ENCODE results near the gene TMEM135. TPM values are rescaled to one million over a fixed set of nuclear protein-coding genes. Genes with fewer than 3 reads are reported as not detected.
A peak's percentile ranks its signal among the peaks of the same experiment; 100 is the strongest.

Gene TMEM135
- total and polyA plus RNA-seq, 2 experiments from 2014 or later: 11.0 to 11.9 TPM

- DNase-seq: no peak
- Histone ChIP-seq H3F3A (ENCODE audit: insufficient read depth) (no peaks in the 10 kb centered on the region), H3K9me3 (ENCODE audit: low read depth) (no peaks in the 10 kb centered on the region), H3K36me3 (ENCODE audit: low read depth) (no peaks in the 10 kb centered on the region), H3K4me3 (no peak overlapping the region), H3K27me3 (replicated peaks; ENCODE audit: insufficient read depth) (no peaks in the 10 kb centered on the region), H2AFZ (no peak overlapping the region), H4K20me1 (ENCODE audit: insufficient read depth) (no peaks in the 10 kb centered on the region), H3K4me1 (ENCODE audit: insufficient read depth) (no peaks in the 10 kb centered on the region), H3K79me2 (ENCODE audit: insufficient read depth) (peaks cover 46% of the 10 kb centered on the region), H3K9me2 (ENCODE audit: insufficient read depth) (no peaks in the 10 kb centered on the region), H3K4me2 (ENCODE audit: unreplicated experiment) (no peak overlapping the region), H3K9ac (no peak overlapping the region), H3K27ac (no peak overlapping the region)
- in situ Hi-C loops (cut with MboI): no loop called here
- WGBS, 2 experiments (ENCODE audit: low coverage in 1 of 2, low lambda C conversion rate in 2 of 2, missing lambda C conversion rate in 2 of 2): 96 to 100% methylated on average over 2 of the region's 2 CpGs
- TF ChIP-seq EZH2 (IDR thresholded peaks at IDR 0.05; ENCODE audit: insufficient read depth, poor library complexity, severe bottlenecking) (no peak), EZH2phosphoT487 (IDR thresholded peaks at IDR 0.05; ENCODE audit: insufficient read depth, low read depth) (no peak)
Observed at GRCh38 chr11:87046824-87047223, 9.1 kb downstream of the TMEM135 start.

- no peak overlapping the region for H3K27ac ChIP-seq
- no peak overlapping the region for H3K4me3 ChIP-seq
- H3K9me3 ChIP-seq (ENCODE audit: low read depth): no peaks in the 10 kb centered on the region
- no peak overlapping the region for H3K9ac ChIP-seq
- no peaks in the 10 kb centered on the region for H3K4me1 ChIP-seq (ENCODE audit: insufficient read depth)
- TF ChIP-seq EZH2phosphoT487 (IDR thresholded peaks at IDR 0.05; ENCODE audit: insufficient read depth, low read depth): no peak
- TF ChIP-seq EZH2 (IDR thresholded peaks at IDR 0.05; ENCODE audit: insufficient read depth, poor library complexity, severe bottlenecking): no peak
- WGBS, 2 experiments (ENCODE audit: low coverage in 1 of 2, low lambda C conversion rate in 2 of 2, missing lambda C conversion rate in 2 of 2): 80 to 85% methylated on average over 3 of the region's 3 CpGs
- in situ Hi-C loops (cut with MboI): no loop called here
- no peak for DNase-seq
- H3K4me2 ChIP-seq (ENCODE audit: unreplicated experiment): no peak overlapping the region
- no peak overlapping the region for H2AFZ ChIP-seq
- H3K79me2 ChIP-seq (ENCODE audit: insufficient read depth): no peaks in the 10 kb centered on the region; the same call in 1 of the 2 replicates
- no peaks in the 10 kb centered on the region for H4K20me1 ChIP-seq (ENCODE audit: insufficient read depth)
- no peaks in the 10 kb centered on the region for H3K36me3 ChIP-seq (ENCODE audit: low read depth)
- no peaks in the 10 kb centered on the region for H3K27me3 ChIP-seq (replicated peaks; ENCODE audit: insufficient read depth)
- H3K9me2 ChIP-seq (ENCODE audit: insufficient read depth): no peaks in the 10 kb centered on the region
- H3F3A ChIP-seq (ENCODE audit: insufficient read depth): no peaks in the 10 kb centered on the region
Observed at GRCh38 chr11:87056091-87056490, 18.4 kb downstream of the TMEM135 start.

- Histone ChIP-seq H3K9me2 (ENCODE audit: insufficient read depth) (no peaks in the 10 kb centered on the region), H4K20me1 (ENCODE audit: insufficient read depth) (no peaks in the 10 kb centered on the region), H3K4me3 (no peak overlapping the region), H3K4me2 (ENCODE audit: unreplicated experiment) (no peak overlapping the region), H3K36me3 (ENCODE audit: low read depth) (no peaks in the 10 kb centered on the region), H3F3A (ENCODE audit: insufficient read depth) (no peaks in the 10 kb centered on the region), H3K4me1 (ENCODE audit: insufficient read depth) (no peaks in the 10 kb centered on the region), H3K9ac (no peak overlapping the region), H2AFZ (no peak overlapping the region), H3K27ac (no peak overlapping the region), H3K9me3 (ENCODE audit: low read depth) (no peaks in the 10 kb centered on the region), H3K79me2 (ENCODE audit: insufficient read depth) (peaks cover 4% of the 10 kb centered on the region; the same call in 1 of the 2 replicates), H3K27me3 (replicated peaks; ENCODE audit: insufficient read depth) (no peaks in the 10 kb centered on the region)
- in situ Hi-C loops (cut with MboI): no loop called here
- DNase-seq: no peak
- no peak for TF ChIP-seq EZH2phosphoT487 (IDR thresholded peaks at IDR 0.05; ENCODE audit: insufficient read depth, low read depth)
- no peak for TF ChIP-seq EZH2 (IDR thresholded peaks at IDR 0.05; ENCODE audit: insufficient read depth, poor library complexity, severe bottlenecking)
Observed at GRCh38 chr11:87057749-87058148, 20.0 kb downstream of the TMEM135 start.

GRCh38 chr11:87059596-87060390 is 22.1 kb downstream of the TMEM135 start:
- Histone ChIP-seq H3K4me2 (ENCODE audit: unreplicated experiment) (no peak overlapping the region), H2AFZ (no peak overlapping the region), H3K27me3 (replicated peaks; ENCODE audit: insufficient read depth) (no peaks in the 10 kb centered on the region), H3K9me2 (ENCODE audit: insufficient read depth) (no peaks in the 10 kb centered on the region), H3K4me3 (no peak overlapping the region), H3K4me1 (ENCODE audit: insufficient read depth) (no peaks in the 10 kb centered on the region), H3F3A (ENCODE audit: insufficient read depth) (no peaks in the 10 kb centered on the region), H3K27ac (no peak overlapping the region), H3K36me3 (ENCODE audit: low read depth) (no peaks in the 10 kb centered on the region), H4K20me1 (ENCODE audit: insufficient read depth) (no peaks in the 10 kb centered on the region), H3K9me3 (ENCODE audit: low read depth) (peaks cover 3% of the 10 kb centered on the region), H3K9ac (no peak overlapping the region), H3K79me2 (ENCODE audit: insufficient read depth) (peaks cover 23% of the 10 kb centered on the region; the same call in 1 of the 2 replicates)
- peak; percentile 30 for DNase-seq
- no peak for TF ChIP-seq EZH2 (IDR thresholded peaks at IDR 0.05; ENCODE audit: insufficient read depth, poor library complexity, severe bottlenecking)
- TF ChIP-seq EZH2phosphoT487 (IDR thresholded peaks at IDR 0.05; ENCODE audit: insufficient read depth, low read depth): no peak
- WGBS, 2 experiments (ENCODE audit: low coverage in 1 of 2, low lambda C conversion rate in 2 of 2, missing lambda C conversion rate in 2 of 2): 95 to 98% methylated on average over 10 of the region's 10 CpGs
- in situ Hi-C loops (cut with MboI): no loop called here
